Prostate gland (tissue), 2 donors: Measurements from ENCODE around the gene TMCC1. TPM values are rescaled to one million over a fixed set of nuclear protein-coding genes. Genes with fewer than 3 reads are reported as not detected.

Source experiments
- DNase-seq: peaks from one replicate; pipeline ENCODE4 v3.0.0-alpha.2; 2019; ENCODE audit warnings: low spot score
- H3K27ac ChIP-seq, 2 donors: fragments of 200-600 bp; sonication (generic); 2 replicates each; pipeline ENCODE4 v1.5.1; 2017 to 2019
- H3K27me3 ChIP-seq: fragments of 200-600 bp; sonication (generic); replicated peaks from 2 replicates; pipeline ENCODE4 v1.5.1; 2019; ENCODE audit not compliant: insufficient read depth
- H3K36me3 ChIP-seq, 2 donors: fragments of 200-600 bp; sonication (generic); 1 replicate in 1 of 2; 2 replicates in 1 of 2; pipeline versions ENCODE4 v1.5.1 to v1.8.1; 2017 to 2019
- H3K4me1 ChIP-seq: fragments of 200-600 bp; sonication (generic); replicated peaks from 2 replicates; pipeline ENCODE4 v1.5.1; 2019
- H3K4me3 ChIP-seq, 2 donors: fragments of 200-600 bp; sonication (generic); 2 replicates each; pipeline ENCODE4 v1.5.1; 2017 to 2019
- H3K9me3 ChIP-seq: fragments of 200-600 bp; sonication (generic); 2 replicates; pipeline ENCODE4 v1.5.1; 2017
- POLR2A ChIP-seq: fragments of 450-650 bp; IDR thresholded peaks from one replicate; pipeline ENCODE4 v1.6.1; 2016; ENCODE audit warnings: antibody characterized with exemption, mild to moderate bottlenecking
- POLR2AphosphoS5 ChIP-seq: sonication (generic); formaldehyde crosslinking; IDR thresholded peaks from one replicate; pipeline ENCODE4 v1.6.1; 2017; ENCODE audit warnings: antibody characterized with exemption
- WGBS: methylation state at CpG from one replicate; pipeline ENCODE4 v1.1.5; 2018; 5-methylcytosine and 5-hydroxymethylcytosine counted together
- intact Hi-C: fragments of 100-400 bp; cut with DNase I; formaldehyde crosslinking; loops from one replicate; pipeline ENCODE4 v1.14.2; 2022
- total RNA-seq, 2 donors: library from RNA; depleted of rRNA; stranded (reverse); fragments of >200 nt; gene quantifications; one replicate each; pipeline ENCODE4 v1.1.0, GENCODE V29; 2016
- TF ChIP-seq, protein P1 (sequence below), 4 experiments: fragments of 200-600 bp in 2 of 4; fragments of 450-650 bp in 2 of 4; sonication (generic) in 2 of 4; IDR thresholded peaks; 1 replicate in 3 of 4; 2 replicates in 1 of 4; pipeline ENCODE4 v1.5.1; 2016 to 2019; ENCODE audit warnings: antibody characterized with exemption in 4 of 4, mild to moderate bottlenecking in 2 of 4, moderate library complexity in 2 of 4

The TMCC1 gene
- total RNA-seq, 2 donors from 2014 or later: 27.6 to 43.9 TPM

- Histone ChIP-seq H3K36me3 (no peaks in the 10 kb centered on the region), H3K27me3 (no peaks in the 10 kb centered on the region), H3K4me3 (no peak overlapping the region), H3K4me1 (no peaks in the 10 kb centered on the region), H3K9me3 (no peaks in the 10 kb centered on the region), H3K27ac (no peak overlapping the region)
- intact Hi-C loops: no loop called here
- no peak for TF ChIP-seq POLR2AphosphoS5
- TF ChIP-seq, protein P1, sequence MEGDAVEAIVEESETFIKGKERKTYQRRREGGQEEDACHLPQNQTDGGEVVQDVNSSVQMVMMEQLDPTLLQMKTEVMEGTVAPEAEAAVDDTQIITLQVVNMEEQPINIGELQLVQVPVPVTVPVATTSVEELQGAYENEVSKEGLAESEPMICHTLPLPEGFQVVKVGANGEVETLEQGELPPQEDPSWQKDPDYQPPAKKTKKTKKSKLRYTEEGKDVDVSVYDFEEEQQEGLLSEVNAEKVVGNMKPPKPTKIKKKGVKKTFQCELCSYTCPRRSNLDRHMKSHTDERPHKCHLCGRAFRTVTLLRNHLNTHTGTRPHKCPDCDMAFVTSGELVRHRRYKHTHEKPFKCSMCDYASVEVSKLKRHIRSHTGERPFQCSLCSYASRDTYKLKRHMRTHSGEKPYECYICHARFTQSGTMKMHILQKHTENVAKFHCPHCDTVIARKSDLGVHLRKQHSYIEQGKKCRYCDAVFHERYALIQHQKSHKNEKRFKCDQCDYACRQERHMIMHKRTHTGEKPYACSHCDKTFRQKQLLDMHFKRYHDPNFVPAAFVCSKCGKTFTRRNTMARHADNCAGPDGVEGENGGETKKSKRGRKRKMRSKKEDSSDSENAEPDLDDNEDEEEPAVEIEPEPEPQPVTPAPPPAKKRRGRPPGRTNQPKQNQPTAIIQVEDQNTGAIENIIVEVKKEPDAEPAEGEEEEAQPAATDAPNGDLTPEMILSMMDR (IDR thresholded peaks at IDR 0.05): no peak
- TF ChIP-seq POLR2A: no peak
- 71% methylated on average over 4 of the region's 4 CpGs for WGBS
- DNase-seq: no peak
Observed at GRCh38 chr3:129777806-129778205, 115.7 kb downstream of the TMCC1 start.

DNA sequence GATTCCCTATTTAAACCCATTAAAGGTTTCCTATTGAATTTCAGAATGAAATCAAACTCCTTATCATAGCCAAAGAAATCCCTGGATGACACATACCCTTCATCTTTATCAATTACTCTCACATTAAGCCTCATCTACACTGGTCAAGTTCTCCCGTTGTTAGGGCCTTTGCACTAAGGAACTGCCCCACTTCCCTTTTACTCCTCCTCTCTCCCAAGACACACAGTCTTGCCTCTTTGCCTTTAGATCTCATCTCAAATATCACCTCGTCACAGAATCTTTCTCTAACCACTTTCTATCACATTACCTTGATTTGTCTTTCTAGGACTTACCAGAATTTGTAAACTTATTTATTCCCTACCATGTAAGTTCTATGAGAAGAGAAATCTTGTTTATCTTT lies 117.6 kb downstream of the TMCC1 start:
- WGBS: 73% methylated on average over 2 of the region's 2 CpGs
- H3K4me1 ChIP-seq: no peaks in the 10 kb centered on the region
- H3K27ac ChIP-seq: no peak overlapping the region
- TF ChIP-seq, protein P1 (IDR thresholded peaks at IDR 0.05): no peak
- TF ChIP-seq POLR2A (no peak), POLR2AphosphoS5 (no peak)
- H3K27me3 ChIP-seq: no peaks in the 10 kb centered on the region
- no peak overlapping the region for H3K4me3 ChIP-seq
- DNase-seq: no peak
- no peaks in the 10 kb centered on the region for H3K36me3 ChIP-seq
- intact Hi-C loops: no loop called here
- no peaks in the 10 kb centered on the region for H3K9me3 ChIP-seq

- no peak overlapping the region for H3K4me3 ChIP-seq
- intact Hi-C loops: no loop called here
- TF ChIP-seq, protein P1 (IDR thresholded peaks at IDR 0.05): no peak
- TF ChIP-seq POLR2A (no peak), POLR2AphosphoS5 (no peak)
- H3K36me3 ChIP-seq: no peaks in the 10 kb centered on the region
- no peaks in the 10 kb centered on the region for H3K9me3 ChIP-seq
- H3K27ac ChIP-seq: no peak overlapping the region
- no peak for DNase-seq
- no peaks in the 10 kb centered on the region for H3K27me3 ChIP-seq
- H3K4me1 ChIP-seq: no peaks in the 10 kb centered on the region
Observed at GRCh38 chr3:129773691-129774663, 119.5 kb downstream of the TMCC1 start.

DNA sequence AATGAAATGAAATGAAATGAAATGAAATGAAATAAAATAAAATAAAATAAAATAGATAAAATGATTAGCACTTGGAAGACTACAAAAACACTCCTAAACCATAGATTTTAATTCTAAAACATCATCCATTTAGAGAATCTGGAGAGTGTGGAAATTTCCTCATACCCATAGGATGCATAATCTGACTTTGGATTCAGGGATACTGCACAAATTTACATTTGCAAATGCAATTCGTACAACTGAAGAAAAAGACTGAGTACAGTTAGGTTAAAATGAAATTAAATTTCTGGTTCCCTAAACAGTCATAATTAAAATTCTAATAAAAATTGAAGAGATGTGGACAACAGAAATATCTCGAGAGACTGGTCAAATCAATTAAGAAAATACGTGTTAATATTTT lies 122.9 kb downstream of the TMCC1 start:
- TF ChIP-seq POLR2A (no peak), POLR2AphosphoS5 (no peak)
- TF ChIP-seq, protein P1 (IDR thresholded peaks at IDR 0.05): no peak
- no peaks in the 10 kb centered on the region for H3K4me1 ChIP-seq
- no peak for DNase-seq
- H3K27ac ChIP-seq: no peak overlapping the region
- no peak overlapping the region for H3K4me3 ChIP-seq
- H3K9me3 ChIP-seq: no peaks in the 10 kb centered on the region
- 96% methylated on average over 3 of the region's 3 CpGs for WGBS
- no peaks in the 10 kb centered on the region for H3K27me3 ChIP-seq
- intact Hi-C loops: no loop called here
- no peaks in the 10 kb centered on the region for H3K36me3 ChIP-seq

- no peaks in the 10 kb centered on the region for H3K4me1 ChIP-seq
- no peak for DNase-seq
- TF ChIP-seq POLR2AphosphoS5 (no peak), POLR2A (no peak)
- TF ChIP-seq, protein P1 (IDR thresholded peaks at IDR 0.05): no peak
- no peak overlapping the region for H3K4me3 ChIP-seq
- H3K27ac ChIP-seq: no peak overlapping the region
- 97% methylated on average over 3 of the region's 3 CpGs for WGBS
- intact Hi-C loops: no loop called here
- H3K27me3 ChIP-seq: no peaks in the 10 kb centered on the region
- H3K9me3 ChIP-seq: no peaks in the 10 kb centered on the region
- no peaks in the 10 kb centered on the region for H3K36me3 ChIP-seq
Observed at GRCh38 chr3:129769616-129770015, 123.9 kb downstream of the TMCC1 start.
